AG10803 (cell line): Measurements from ENCODE around the gene IL36RN.

ENCODE experiments used
- DNase-seq: peaks from one replicate; pipeline ENCODE4 v3.0.0; 2010; ENCODE audit warnings: low read depth
- H3K4me3 ChIP-seq: 2 replicates; pipeline ENCODE4 v1.5.1; 2011; ENCODE audit warnings: mild to moderate bottlenecking, low read length, control low read depth
- TF ChIP-seq, protein P1 (sequence below): conservative IDR thresholded peaks from 2 replicates; pipeline ENCODE4 v1.5.1; 2011; ENCODE audit warnings: mild to moderate bottlenecking, low read length, control low read depth, inconsistent platforms

IL36RN gene

DNA sequence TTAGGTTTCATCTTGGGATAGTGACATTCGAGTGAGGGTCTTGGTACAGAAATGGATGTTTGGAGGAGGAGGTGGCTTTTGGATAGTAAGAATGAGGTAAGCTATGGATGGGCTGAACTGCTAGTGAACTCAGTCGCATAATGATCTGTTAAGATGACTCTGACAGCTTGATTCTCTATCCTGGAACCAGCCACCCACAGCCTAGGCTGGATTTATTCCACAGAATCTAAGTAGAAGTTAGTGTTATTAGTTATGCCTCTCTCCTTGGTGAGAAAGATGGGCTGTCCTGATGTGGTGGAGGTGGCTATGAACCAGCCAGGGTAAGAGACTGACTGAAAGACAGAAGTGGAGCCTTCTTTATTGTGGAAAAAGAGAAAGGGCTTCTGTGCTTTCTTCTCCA lies 31.3 kb upstream of the IL36RN start:
- no peak for DNase-seq
- TF ChIP-seq, protein P1, sequence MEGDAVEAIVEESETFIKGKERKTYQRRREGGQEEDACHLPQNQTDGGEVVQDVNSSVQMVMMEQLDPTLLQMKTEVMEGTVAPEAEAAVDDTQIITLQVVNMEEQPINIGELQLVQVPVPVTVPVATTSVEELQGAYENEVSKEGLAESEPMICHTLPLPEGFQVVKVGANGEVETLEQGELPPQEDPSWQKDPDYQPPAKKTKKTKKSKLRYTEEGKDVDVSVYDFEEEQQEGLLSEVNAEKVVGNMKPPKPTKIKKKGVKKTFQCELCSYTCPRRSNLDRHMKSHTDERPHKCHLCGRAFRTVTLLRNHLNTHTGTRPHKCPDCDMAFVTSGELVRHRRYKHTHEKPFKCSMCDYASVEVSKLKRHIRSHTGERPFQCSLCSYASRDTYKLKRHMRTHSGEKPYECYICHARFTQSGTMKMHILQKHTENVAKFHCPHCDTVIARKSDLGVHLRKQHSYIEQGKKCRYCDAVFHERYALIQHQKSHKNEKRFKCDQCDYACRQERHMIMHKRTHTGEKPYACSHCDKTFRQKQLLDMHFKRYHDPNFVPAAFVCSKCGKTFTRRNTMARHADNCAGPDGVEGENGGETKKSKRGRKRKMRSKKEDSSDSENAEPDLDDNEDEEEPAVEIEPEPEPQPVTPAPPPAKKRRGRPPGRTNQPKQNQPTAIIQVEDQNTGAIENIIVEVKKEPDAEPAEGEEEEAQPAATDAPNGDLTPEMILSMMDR: no peak
- H3K4me3 ChIP-seq: no peak overlapping the region

DNA sequence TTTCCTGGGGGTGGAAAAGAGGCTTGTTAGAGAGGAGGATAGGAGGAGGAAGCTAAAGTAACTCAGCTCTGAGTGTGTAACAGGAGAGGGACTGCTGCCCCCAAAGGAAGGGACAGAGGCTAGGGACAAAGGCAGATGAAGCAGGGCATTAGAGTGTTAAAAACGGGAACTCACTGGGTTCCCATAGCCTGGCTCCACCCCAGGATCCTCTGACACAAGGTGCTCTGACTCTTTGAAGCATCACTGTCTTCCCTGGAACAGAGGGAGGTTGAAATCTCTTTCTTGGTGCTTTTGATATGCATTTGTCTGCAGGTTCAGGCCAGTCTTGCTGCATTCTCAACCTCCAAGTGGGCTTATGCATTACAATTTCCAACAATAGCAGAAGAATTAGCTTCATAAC lies 30.9 kb upstream of the IL36RN start:
- DNase-seq: no peak
- TF ChIP-seq, protein P1: no peak
- H3K4me3 ChIP-seq: no peak overlapping the region

GRCh38 chr2:113032737-113033136 lies 26.3 kb upstream of the IL36RN start:
- TF ChIP-seq, protein P1: no peak
- no peak overlapping the region for H3K4me3 ChIP-seq
- no peak for DNase-seq

GRCh38 chr2:113034016-113034415 lies 25.0 kb upstream of the IL36RN start:
- TF ChIP-seq, protein P1: no peak
- no peak overlapping the region for H3K4me3 ChIP-seq
- DNase-seq: no peak

GRCh38 chr2:113036763-113037162 lies 22.2 kb upstream of the IL36RN start:
- TF ChIP-seq, protein P1: no peak
- no peak for DNase-seq
- H3K4me3 ChIP-seq: no peak overlapping the region

DNA sequence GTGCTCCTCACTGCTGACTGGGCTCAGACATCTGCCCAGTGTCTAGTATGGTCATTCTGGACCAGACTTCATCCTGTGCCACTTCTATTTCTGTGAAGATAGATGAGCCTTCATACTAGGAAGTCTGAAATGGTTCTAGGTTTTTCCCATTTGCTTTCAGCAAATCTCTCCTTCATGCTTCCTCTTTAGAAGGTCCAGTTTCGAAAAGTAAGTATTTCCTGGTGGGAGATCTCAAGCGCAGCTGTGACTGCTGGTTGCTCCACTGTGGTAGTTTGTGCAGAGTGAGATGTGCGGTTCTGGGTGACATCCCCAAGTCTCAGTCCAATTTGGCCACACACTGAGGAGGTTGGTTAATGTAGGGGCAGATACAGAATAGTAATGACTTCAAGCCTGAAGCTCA lies 20.7 kb upstream of the IL36RN start:
- TF ChIP-seq, protein P1: no peak

GRCh38 chr2:113039158-113039557 lies 19.8 kb upstream of the IL36RN start:
- TF ChIP-seq, protein P1: no peak
- no peak for DNase-seq
- no peak overlapping the region for H3K4me3 ChIP-seq

More for the DNA sequence above, 20.7 kb upstream of the IL36RN start:
- H3K4me3 ChIP-seq: no peak overlapping the region
- DNase-seq: no peak
